ENCODE data around the gene MDFI. TPM values are rescaled to one million over a fixed set of nuclear protein-coding genes. Genes with fewer than 3 reads are reported as not detected.

Gene MDFI
- total and polyA plus RNA-seq, 2 experiments from 2014 or later = 27.5 to 137 TPM

- no peaks in the 10 kb centered on the region for H3K9me3 ChIP-seq (ENCODE audit: low read depth)
- peaks cover 4% of the 10 kb centered on the region for H3K4me1 ChIP-seq (ENCODE audit: low read depth)
- peak in 1 of 2 donors; percentile 91 for DNase-seq (ENCODE audit: low read depth in 1 of 2, low spot score in 1 of 2)
- H3K4me3 ChIP-seq = no peak overlapping the region
- TF ChIP-seq CTCF (IDR thresholded peaks at IDR 0.05; ENCODE audit: low read depth, low read length) = no peak
- H3K27ac ChIP-seq = no peak overlapping the region
- H3K27me3 ChIP-seq = peaks cover 24% of the 10 kb centered on the region
- no peaks in the 10 kb centered on the region for H3K36me3 ChIP-seq
These were observed 3.6 kb upstream of the MDFI start for GRCh38 chr6:41634657-41635056.

GRCh38 chr6:41635365-41635764 lies 2.9 kb upstream of the MDFI start:
- Histone ChIP-seq H3K4me1 (ENCODE audit: low read depth) (peaks cover 11% of the 10 kb centered on the region), H3K4me3 (no peak overlapping the region), H3K36me3 (no peaks in the 10 kb centered on the region), H3K9me3 (ENCODE audit: low read depth) (no peaks in the 10 kb centered on the region), H3K27me3 (peaks cover 24% of the 10 kb centered on the region), H3K27ac (no peak overlapping the region)
- no peak for TF ChIP-seq CTCF (IDR thresholded peaks at IDR 0.05; ENCODE audit: low read depth, low read length)
- no peak for DNase-seq (ENCODE audit: low read depth in 1 of 2, low spot score in 1 of 2)

DNA sequence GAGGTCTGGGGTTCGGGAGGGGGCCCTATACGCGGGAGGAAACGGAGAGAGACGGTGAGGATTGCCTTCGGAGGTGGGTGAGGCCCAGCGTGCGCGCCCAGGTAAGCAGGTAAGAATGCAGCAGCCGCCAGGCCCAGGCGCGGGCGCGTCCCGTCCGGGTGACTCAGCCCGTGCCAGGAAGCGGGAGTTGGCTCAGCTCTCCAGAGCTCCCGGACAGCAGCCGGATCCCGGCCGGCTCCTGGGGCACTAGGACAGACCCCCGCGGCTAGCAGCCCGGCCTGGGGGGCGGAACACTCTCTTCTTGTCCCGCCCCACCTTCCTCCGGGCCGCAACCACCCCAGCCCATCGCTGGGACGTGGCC lies 1.5 kb upstream of the MDFI start:
- H3K9me3 ChIP-seq (ENCODE audit: low read depth) = no peaks in the 10 kb centered on the region
- no peaks in the 10 kb centered on the region for H3K36me3 ChIP-seq
- no peak overlapping the region for H3K27ac ChIP-seq
- peak in 1 of 2 donors; percentile 51 for DNase-seq (ENCODE audit: low read depth in 1 of 2, low spot score in 1 of 2)
- peaks cover 24% of the 10 kb centered on the region for H3K27me3 ChIP-seq
- no peak for TF ChIP-seq CTCF (IDR thresholded peaks at IDR 0.05; ENCODE audit: low read depth, low read length)
- H3K4me1 ChIP-seq (ENCODE audit: low read depth) = peaks cover 11% of the 10 kb centered on the region
- H3K4me3 ChIP-seq = no peak overlapping the region

- Histone ChIP-seq H3K27ac (no peak overlapping the region), H3K4me3 (peak overlapping the region; percentile 81), H3K36me3 (no peaks in the 10 kb centered on the region), H3K4me1 (ENCODE audit: low read depth) (peaks cover 11% of the 10 kb centered on the region), H3K9me3 (ENCODE audit: low read depth) (no peaks in the 10 kb centered on the region), H3K27me3 (peaks cover 24% of the 10 kb centered on the region)
- no peak for DNase-seq (ENCODE audit: low read depth in 1 of 2, low spot score in 1 of 2)
- no peak for TF ChIP-seq CTCF (IDR thresholded peaks at IDR 0.05; ENCODE audit: low read depth, low read length)
These were observed 870 bp upstream of the MDFI start for GRCh38 chr6:41637194-41638001.

GRCh38 chr6:41638935-41639808 lies 904 bp downstream of the MDFI start:
- H3K4me1 ChIP-seq (ENCODE audit: low read depth) = peaks cover 19% of the 10 kb centered on the region
- peak overlapping the region; percentile 81 for H3K4me3 ChIP-seq
- no peak overlapping the region for H3K27ac ChIP-seq
- no peaks in the 10 kb centered on the region for H3K9me3 ChIP-seq (ENCODE audit: low read depth)
- peak; percentile 62 to 89 for DNase-seq (ENCODE audit: low read depth in 1 of 2, low spot score in 1 of 2)
- no peak for TF ChIP-seq CTCF (IDR thresholded peaks at IDR 0.05; ENCODE audit: low read depth, low read length)
- H3K36me3 ChIP-seq = no peaks in the 10 kb centered on the region
- H3K27me3 ChIP-seq = peaks cover 24% of the 10 kb centered on the region

Measured in cardiac muscle cell (in vitro differentiated cells and primary cell).